HEK293 (cell line): ENCODE data around the gene PRG2.
A peak's percentile ranks its signal among the peaks of the same experiment; 100 is the strongest.

Experiments used
- CTCF ChIA-PET: fragments of 350-600 bp; formaldehyde crosslinking; extraction: SDS; loops from one replicate; lab custom pipeline; 2021; ENCODE audit warnings: antibody characterized with exemption; lab: Yijun Ruan, JAX
- POLR2A ChIA-PET: fragments of 300-600 bp; formaldehyde crosslinking; extraction: SDS; loops from one replicate; lab custom pipeline; 2020; ENCODE audit warnings: antibody characterized with exemption, inconsistent platforms; lab: Yijun Ruan, JAX
- H3K27ac ChIP-seq: fragments of 200-500 bp; sonication (Bioruptor generic); 2 replicates; pipeline ENCODE4 v1.5.1; 2014; ENCODE audit warnings: low read depth, low read length, control low read depth, inconsistent platforms; ENCODE audit errors: extremely low read depth
- H3K36me3 ChIP-seq, 2 experiments: fragments of 200-500 bp in 1 of 2; sonication (Bioruptor generic) in 1 of 2; 1 replicate in 1 of 2; 2 replicates in 1 of 2; pipeline ENCODE4 v1.5.1; 2014 to 2017; ENCODE audit warnings: inconsistent platforms in 2 of 2, low read length in 2 of 2; ENCODE audit not compliant: control insufficient read depth in 2 of 2, insufficient read depth in 1 of 2
- H3K4me1 ChIP-seq: fragments of 200-500 bp; sonication (Bioruptor generic); 2 replicates; pipeline ENCODE4 v1.5.1; 2014; ENCODE audit warnings: mild to moderate bottlenecking, low read length, inconsistent platforms; ENCODE audit not compliant: control insufficient read depth, insufficient read depth
- H3K4me3 ChIP-seq: 2 replicates; pipeline ENCODE4 v1.5.1; 2011; ENCODE audit warnings: low read depth, mild to moderate bottlenecking, control low read depth, low read length, moderate library complexity
- H3K9me3 ChIP-seq: fragments of 200-500 bp; sonication (Bioruptor generic); 2 replicates; pipeline ENCODE4 v1.5.1; 2014; ENCODE audit warnings: low read depth, low read length, inconsistent platforms; ENCODE audit not compliant: control insufficient read depth, insufficient read depth
- MEIS1 ChIP-seq: sonication (generic); formaldehyde crosslinking; IDR thresholded peaks from 2 replicates; pipeline ENCODE4 v1.8.1; 2022; ENCODE audit warnings: missing genetic modification reagents, mild to moderate bottlenecking, borderline replicate concordance
- SCRT2 ChIP-seq: fragments of 450-650 bp; formaldehyde crosslinking; IDR thresholded peaks from 2 replicates; pipeline ENCODE4 v1.5.1; 2016; ENCODE audit warnings: missing biosample characterization, missing genetic modification characterization
- ZBTB8A ChIP-seq: fragments of 450-650 bp; formaldehyde crosslinking; IDR thresholded peaks from 2 replicates; pipeline ENCODE4 v1.5.1; 2016; ENCODE audit warnings: missing biosample characterization, missing genetic modification characterization
- ZEB2 ChIP-seq: fragments of 450-650 bp; formaldehyde crosslinking; IDR thresholded peaks from 2 replicates; pipeline ENCODE4 v1.5.1; 2016; ENCODE audit warnings: missing biosample characterization, missing genetic modification characterization
- ZNF169 ChIP-seq: fragments of 450-650 bp; formaldehyde crosslinking; IDR thresholded peaks from 2 replicates; pipeline ENCODE4 v1.5.1; 2016; ENCODE audit warnings: missing biosample characterization, missing genetic modification characterization
- ZNF211 ChIP-seq: fragments of 450-650 bp; formaldehyde crosslinking; IDR thresholded peaks from 2 replicates; pipeline ENCODE4 v1.5.1; 2016; ENCODE audit warnings: low read depth, missing biosample characterization, missing genetic modification characterization
- ZNF214 ChIP-seq: fragments of 450-650 bp; formaldehyde crosslinking; IDR thresholded peaks from 2 replicates; pipeline ENCODE4 v1.5.1; 2017; ENCODE audit warnings: missing biosample characterization, mild to moderate bottlenecking, missing genetic modification characterization, borderline replicate concordance
- ZNF416 ChIP-seq: fragments of 450-650 bp; formaldehyde crosslinking; IDR thresholded peaks from 2 replicates; pipeline ENCODE4 v1.5.1; 2016; ENCODE audit warnings: missing biosample characterization, missing genetic modification characterization
- ZNF544 ChIP-seq: fragments of 450-650 bp; formaldehyde crosslinking; IDR thresholded peaks from 2 replicates; pipeline ENCODE4 v1.5.0; 2017; ENCODE audit warnings: missing biosample characterization, missing genetic modification characterization
- ZNF596 ChIP-seq: fragments of 450-650 bp; IDR thresholded peaks from 2 replicates; pipeline ENCODE4 v1.5.0; 2018; ENCODE audit warnings: missing biosample characterization, mild to moderate bottlenecking, missing genetic modification characterization, moderate library complexity
- ZNF623 ChIP-seq: fragments of 450-650 bp; formaldehyde crosslinking; IDR thresholded peaks from 2 replicates; pipeline ENCODE4 v1.5.1; 2016; ENCODE audit warnings: missing biosample characterization, missing genetic modification characterization
- TF ChIP-seq, protein P1 (sequence below): fragments of 450-650 bp; IDR thresholded peaks from 2 replicates; pipeline ENCODE4 v1.5.1; 2018; ENCODE audit warnings: missing biosample characterization, missing genetic modification characterization
- TF ChIP-seq, protein P2 (sequence below): fragments of 450-650 bp; formaldehyde crosslinking; IDR thresholded peaks from 2 replicates; pipeline ENCODE4 v1.5.1; 2016; ENCODE audit warnings: missing biosample characterization, missing genetic modification characterization
- TF ChIP-seq, protein P3 (sequence below): fragments of 450-650 bp; formaldehyde crosslinking; IDR thresholded peaks from 2 replicates; pipeline ENCODE4 v1.5.1; 2016; ENCODE audit warnings: missing biosample characterization, missing genetic modification characterization
- TF ChIP-seq, protein P4 (sequence below): fragments of 450-650 bp; formaldehyde crosslinking; IDR thresholded peaks from 2 replicates; pipeline ENCODE4 v1.5.1; 2016; ENCODE audit warnings: missing biosample characterization, missing genetic modification characterization

The PRG2 gene

DNA sequence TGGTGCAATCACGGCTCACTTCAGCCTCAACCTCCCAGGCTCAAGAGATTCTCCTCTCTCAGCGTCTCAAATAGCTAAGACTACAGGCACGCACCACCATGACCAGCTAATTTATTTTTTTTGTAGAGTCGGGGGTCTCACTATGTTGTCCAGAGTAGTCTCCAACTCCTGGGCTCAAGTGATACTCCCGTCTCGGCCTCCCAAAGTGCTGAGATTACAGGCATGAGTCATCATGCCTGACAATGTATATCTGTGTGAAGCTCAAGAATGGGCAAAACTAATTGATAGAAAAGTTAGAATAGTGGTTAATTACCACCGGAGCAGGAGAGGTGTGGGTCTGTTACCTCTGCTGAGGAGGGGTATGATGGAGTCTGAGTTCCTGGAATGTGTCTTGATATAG is 45.6 kb upstream of the PRG2 start:
- TF ChIP-seq, protein P1, sequence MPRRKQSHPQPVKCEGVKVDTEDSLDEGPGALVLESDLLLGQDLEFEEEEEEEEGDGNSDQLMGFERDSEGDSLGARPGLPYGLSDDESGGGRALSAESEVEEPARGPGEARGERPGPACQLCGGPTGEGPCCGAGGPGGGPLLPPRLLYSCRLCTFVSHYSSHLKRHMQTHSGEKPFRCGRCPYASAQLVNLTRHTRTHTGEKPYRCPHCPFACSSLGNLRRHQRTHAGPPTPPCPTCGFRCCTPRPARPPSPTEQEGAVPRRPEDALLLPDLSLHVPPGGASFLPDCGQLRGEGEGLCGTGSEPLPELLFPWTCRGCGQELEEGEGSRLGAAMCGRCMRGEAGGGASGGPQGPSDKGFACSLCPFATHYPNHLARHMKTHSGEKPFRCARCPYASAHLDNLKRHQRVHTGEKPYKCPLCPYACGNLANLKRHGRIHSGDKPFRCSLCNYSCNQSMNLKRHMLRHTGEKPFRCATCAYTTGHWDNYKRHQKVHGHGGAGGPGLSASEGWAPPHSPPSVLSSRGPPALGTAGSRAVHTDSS (tag by site-specific recombination): no peak
- TF ChIP-seq ZNF623 (no peak), ZNF544 (tag by site-specific recombination) (no peak), ZNF211 (no peak)
- TF ChIP-seq, protein P2, sequence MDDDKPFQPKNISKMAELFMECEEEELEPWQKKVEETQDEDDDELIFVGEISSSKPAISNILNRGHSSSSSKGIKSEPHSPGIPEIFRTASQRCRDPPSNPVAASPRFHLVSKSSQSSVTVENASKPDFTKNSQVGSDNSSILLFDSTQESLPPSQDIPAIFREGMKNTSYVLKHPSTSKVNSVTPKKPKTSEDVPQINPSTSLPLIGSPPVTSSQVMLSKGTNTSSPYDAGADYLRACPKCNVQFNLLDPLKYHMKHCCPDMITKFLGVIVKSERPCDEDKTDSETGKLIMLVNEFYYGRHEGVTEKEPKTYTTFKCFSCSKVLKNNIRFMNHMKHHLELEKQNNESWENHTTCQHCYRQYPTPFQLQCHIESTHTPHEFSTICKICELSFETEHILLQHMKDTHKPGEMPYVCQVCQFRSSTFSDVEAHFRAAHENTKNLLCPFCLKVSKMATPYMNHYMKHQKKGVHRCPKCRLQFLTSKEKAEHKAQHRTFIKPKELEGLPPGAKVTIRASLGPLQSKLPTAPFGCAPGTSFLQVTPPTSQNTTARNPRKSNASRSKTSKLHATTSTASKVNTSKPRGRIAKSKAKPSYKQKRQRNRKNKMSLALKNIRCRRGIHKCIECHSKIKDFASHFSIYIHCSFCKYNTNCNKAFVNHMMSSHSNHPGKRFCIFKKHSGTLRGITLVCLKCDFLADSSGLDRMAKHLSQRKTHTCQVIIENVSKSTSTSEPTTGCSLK (tag by site-specific recombination): no peak
- TF ChIP-seq, protein P3, sequence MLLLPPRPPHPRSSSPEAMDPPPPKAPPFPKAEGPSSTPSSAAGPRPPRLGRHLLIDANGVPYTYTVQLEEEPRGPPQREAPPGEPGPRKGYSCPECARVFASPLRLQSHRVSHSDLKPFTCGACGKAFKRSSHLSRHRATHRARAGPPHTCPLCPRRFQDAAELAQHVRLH (tag by site-specific recombination): no peak
- TF ChIP-seq, all 188 proteins: peak for 0
- Histone ChIP-seq H3K4me1 (no peaks in the 10 kb centered on the region), H3K36me3 (no peaks in the 10 kb centered on the region), H3K4me3 (no peak overlapping the region), H3K9me3 (no peaks in the 10 kb centered on the region), H3K27ac (no peak overlapping the region)
- ChIA-PET CTCF (interaction anchor here (2.0 kb wide), 1 partner anchor 22 kb away, joined by 8 read pairs; no protein-coding TSS in a partner anchor), POLR2A (no interaction called here)

DNA sequence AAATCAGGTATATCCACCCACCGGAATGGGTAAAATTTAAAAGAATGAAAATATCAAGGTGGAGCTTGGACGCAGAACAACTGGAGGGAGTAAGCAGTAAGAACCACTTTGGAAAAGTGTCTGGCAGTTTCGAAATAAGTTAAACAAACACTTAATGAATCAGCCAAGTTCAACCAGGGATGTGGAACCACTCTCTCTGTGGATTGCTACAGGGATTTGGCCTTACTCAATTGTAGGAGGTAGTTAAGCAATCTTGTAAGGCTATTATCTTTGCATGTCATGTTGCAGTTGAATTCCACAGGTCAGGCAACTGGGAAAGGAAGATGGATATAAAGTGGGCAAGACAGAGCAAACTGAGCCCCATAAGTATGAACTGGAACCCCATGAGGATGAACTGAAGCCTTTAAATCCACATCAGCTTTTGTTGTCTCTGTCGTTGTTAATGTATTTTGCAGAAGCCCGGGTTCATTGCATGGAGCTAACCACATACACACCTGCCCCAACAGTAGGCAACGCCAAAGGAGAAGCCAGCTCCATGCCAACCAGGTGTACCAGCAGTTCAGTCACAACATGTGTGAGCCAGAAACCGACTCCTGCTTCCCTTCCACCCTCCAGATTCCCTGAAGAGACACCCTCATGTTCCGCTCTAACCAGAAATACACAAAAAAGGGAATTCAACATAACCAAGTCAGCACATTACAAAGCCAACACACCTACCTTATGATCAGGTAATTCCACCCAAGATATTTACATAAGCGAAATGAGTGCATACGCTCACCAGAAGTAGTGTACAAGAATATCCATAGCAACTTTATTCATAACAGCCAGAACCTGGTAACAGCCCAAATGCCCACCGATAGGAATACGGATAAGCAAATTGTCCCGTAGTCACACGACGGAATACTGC is 44.4 kb upstream of the PRG2 start:
- H3K36me3 ChIP-seq: no peaks in the 10 kb centered on the region
- H3K4me1 ChIP-seq: no peaks in the 10 kb centered on the region
- POLR2A ChIA-PET: no interaction called here
- no peaks in the 10 kb centered on the region for H3K9me3 ChIP-seq
- no peak overlapping the region for H3K27ac ChIP-seq
- TF ChIP-seq ZNF169 (no peak), ZNF214 (tag by site-specific recombination) (no peak), ZBTB8A (tag by site-specific recombination) (no peak), ZNF416 (tag by site-specific recombination) (no peak), SCRT2 (tag by site-specific recombination) (peak; percentile 74), ZEB2 (no peak)
- no peak overlapping the region for H3K4me3 ChIP-seq
- CTCF ChIA-PET: interaction anchor here (0.6 to 2.2 kb wide), 3 partner anchors 11 to 210 kb away, joined by 3 to 6 read pairs (median 3); no protein-coding TSS in a partner anchor

DNA sequence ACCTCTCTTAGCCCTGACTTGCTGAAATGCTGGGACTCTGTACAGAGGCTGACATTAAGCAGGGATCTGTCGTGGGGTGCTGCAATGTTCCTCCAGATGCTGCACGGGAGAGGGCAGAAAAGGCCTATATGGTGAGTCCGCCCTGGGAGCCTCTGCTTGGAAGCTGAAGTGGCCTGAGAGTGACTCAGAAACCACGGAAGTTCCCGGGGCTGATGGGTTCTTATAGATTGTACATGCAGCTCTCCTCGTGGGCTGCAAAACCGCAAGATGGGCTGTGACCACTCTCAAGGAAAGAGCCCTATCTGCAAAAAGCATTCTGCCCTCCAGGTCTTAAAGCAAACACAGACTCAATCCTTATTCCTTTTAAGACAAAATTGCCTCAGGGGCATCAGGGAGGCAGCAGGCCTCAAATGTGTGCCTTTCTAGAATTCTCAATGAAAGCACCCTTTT is 42.3 kb upstream of the PRG2 start:
- TF ChIP-seq MEIS1: no peak
- TF ChIP-seq, protein P4, sequence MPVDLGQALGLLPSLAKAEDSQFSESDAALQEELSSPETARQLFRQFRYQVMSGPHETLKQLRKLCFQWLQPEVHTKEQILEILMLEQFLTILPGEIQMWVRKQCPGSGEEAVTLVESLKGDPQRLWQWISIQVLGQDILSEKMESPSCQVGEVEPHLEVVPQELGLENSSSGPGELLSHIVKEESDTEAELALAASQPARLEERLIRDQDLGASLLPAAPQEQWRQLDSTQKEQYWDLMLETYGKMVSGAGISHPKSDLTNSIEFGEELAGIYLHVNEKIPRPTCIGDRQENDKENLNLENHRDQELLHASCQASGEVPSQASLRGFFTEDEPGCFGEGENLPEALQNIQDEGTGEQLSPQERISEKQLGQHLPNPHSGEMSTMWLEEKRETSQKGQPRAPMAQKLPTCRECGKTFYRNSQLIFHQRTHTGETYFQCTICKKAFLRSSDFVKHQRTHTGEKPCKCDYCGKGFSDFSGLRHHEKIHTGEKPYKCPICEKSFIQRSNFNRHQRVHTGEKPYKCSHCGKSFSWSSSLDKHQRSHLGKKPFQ (tag by site-specific recombination): no peak
- no peak for TF ChIP-seq ZNF596
- TF ChIP-seq, all 188 proteins: peak for 0
- Histone ChIP-seq H3K27ac (no peak overlapping the region), H3K9me3 (no peaks in the 10 kb centered on the region), H3K4me3 (no peak overlapping the region), H3K36me3 (no peaks in the 10 kb centered on the region), H3K4me1 (no peaks in the 10 kb centered on the region)
- ChIA-PET CTCF (interaction anchor here (0.9 kb wide), 1 partner anchor 84 kb away, joined by 3 read pairs; no protein-coding TSS in a partner anchor), POLR2A (no interaction called here)
